ENCODE measurements around the gene PCGF5.
"Not testable (repeated sequence)": the region's sequence is repeated elsewhere in the genome, so short reads cannot be mapped to it uniquely, and the experiment has no call there.

PCGF5 gene

GRCh38 chr10:91287912-91288311 is 67.4 kb downstream of the PCGF5 start:
- no peak for DNase-seq

GRCh38 chr10:91289305-91289704 is 68.8 kb downstream of the PCGF5 start:
- DNase-seq, result no peak

- no peak for DNase-seq
Observed at GRCh38 chr10:91290607-91291006, 70.1 kb downstream of the PCGF5 start.

- DNase-seq, result no peak
Observed at GRCh38 chr10:91294134-91294906, 73.9 kb downstream of the PCGF5 start.

GRCh38 chr10:91295346-91295745 is 74.9 kb downstream of the PCGF5 start:
- no peak for DNase-seq

DNA sequence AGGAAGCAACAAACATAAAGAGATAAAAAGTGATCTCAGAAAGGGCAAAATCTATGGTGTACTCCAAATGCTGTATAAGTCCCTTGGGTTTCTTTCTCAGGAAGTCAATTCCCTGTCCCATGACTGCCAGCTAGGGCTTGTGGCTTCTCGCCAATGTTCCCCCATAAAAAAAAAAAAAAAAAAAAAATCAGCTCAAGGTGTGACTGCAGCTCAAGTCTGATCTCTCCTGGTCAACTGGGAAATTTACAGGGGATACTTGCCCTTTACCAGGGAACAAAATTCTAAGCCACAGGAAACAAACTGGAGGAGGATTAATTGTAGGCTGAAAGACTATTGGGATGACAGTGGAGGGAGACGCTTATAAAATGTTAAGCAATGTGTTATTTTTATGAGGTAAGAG is 76.0 kb downstream of the PCGF5 start:
- no peak for DNase-seq

DNA sequence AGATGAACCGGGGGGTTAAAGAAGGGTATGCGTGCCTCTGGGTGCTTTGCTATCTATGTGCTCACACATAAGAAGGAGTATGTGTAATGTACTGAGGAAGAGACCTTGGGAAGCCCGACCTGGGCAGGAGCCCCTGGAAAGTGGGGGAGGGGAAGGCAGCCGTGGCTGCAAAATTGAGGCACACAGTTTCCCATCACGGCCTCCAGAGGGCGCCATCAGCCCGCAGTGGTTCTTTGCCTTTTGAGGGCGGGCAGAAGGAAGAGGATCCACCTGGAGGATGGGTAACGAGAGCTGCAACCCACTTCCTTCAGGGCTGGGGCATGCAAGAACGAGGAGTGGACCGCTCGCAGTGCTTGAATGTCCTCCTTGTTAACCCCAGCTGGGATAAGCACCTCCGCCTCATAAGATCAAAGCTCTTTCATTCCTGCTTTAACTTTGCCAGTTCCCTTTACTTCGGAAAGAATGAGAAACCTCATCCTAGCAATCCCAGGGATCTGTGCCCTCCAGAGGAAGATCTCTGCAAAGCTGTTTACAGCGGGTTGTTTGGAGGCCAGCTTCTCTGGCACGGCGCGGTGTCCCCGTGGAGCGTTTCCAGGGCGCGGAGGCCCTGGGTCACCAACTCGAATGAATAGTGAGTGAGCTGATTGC is 77.9 kb downstream of the PCGF5 start:
- DNase-seq, result peak; percentile 43

GRCh38 chr10:91299999-91300575 is 79.6 kb downstream of the PCGF5 start:
- no peak for DNase-seq

DNA sequence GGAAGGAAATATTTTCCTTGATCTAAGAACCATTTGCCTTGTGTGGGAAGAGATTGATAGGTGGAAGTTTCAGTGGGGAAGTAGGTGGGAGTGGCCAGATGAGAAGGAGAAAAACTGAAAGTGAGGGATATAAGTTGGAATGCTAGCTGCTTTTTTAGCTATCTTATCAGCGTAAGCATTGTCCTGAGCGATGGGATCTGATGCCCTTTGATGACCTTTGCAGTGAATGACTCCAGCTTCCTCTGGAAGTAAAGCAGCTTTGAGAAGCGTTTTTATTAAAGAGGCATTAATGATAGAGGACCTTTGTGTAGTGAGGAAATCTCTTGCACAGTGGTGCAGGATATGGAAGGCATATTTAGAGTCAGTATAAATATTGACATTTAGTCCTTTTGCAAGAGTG is 82.5 kb downstream of the PCGF5 start:
- DNase-seq, result not testable (repeated sequence)

GRCh38 chr10:91305979-91306378 is 85.5 kb downstream of the PCGF5 start:
- not testable (repeated sequence) for DNase-seq

DNA sequence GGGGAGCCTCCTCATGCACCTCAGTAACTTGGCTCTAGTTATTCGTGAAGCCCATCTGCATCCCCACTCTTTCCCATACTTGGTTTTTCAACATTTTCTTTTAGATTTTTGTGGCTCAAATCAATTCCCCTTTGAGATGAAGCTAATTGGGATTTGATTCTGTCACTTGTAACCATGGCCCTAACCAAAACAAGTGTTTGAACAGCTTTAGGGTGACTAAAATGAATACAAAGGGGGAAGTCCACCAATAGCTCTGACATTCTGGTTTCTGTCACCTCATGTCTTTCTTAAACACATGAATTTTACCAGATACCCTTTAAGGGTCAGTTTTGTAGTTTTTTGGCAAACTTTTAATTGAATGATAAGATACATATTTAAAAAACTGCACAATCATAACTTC is 87.0 kb downstream of the PCGF5 start:
- no peak for DNase-seq

DNA sequence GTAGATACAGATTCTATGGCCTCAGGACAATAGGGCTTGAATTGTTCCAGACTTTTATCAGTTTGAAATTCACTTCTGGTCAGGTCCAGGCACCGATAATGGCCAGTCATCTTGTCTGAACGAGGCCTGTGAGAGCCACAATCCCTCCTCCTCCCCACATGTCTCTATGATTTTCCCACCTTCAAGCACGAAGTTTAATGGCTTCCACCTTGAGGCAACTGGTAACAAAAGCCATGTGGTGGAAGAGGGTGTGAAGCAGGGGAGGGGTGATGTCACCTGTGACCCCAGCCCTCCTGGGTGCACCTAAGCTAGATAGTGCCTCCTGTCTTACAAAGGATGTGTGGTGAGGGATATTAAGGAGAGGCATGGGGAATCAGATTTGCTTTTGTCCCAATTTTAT is 89.2 kb downstream of the PCGF5 start:
- DNase-seq, result no peak

DNA sequence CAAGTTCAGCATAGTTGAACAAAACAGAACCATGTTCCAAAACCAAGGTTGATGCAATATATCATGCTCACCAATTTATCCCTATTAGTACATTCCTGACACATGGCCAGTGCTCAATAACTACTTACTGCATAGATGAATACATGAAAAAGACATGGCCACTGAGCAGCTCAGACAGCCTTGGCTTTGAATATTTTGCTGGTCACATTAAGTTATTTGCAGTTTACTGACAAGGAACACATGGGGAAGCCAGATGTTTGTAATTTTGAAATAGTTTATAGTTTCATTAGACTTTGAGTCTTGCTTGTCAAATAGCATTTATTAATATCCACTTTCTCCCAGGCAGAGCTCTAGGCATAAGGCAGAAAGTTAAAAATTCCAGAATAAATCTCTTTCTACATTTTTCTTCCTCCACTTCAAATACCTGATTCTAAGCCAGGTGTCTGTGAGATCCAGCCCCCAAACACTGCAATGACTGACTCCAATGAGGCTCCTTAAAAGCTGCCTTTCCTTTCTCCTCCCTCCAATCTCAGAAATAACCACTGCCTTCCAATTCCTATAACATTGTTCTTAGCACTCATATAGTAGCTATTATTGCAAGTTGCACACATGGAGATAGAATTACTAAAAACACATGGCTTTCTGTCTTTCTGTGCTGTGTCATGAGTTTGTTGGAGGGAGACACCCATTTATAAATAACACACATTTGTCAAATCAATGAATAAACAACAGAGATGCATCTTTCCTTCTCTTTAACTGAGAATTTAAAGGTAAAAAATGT is 91.3 kb downstream of the PCGF5 start:
- no peak for DNase-seq

GRCh38 chr10:91312382-91312733 is 91.9 kb downstream of the PCGF5 start:
- no peak for DNase-seq

- DNase-seq, result no peak
Observed at GRCh38 chr10:91313796-91314485, 93.5 kb downstream of the PCGF5 start.

DNA sequence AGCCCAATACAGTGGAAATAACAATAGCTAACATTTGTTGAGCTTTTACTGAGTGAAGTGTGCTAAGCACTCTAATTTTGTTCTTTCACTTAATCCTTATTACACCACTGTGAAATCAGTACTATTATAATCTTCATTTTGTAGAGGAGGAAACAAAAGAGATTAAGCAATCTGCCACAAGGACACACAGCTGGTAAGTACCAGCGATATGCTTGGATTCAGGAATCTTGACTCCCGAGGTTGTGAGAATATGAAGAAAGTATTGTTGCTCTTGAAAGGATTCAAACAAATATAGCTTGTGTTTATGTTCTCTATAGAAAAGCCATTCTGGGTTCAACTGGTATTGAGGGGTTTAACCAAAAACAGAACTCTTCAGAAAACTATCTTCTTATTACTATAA is 96.0 kb downstream of the PCGF5 start:
- DNase-seq, result no peak

DNA sequence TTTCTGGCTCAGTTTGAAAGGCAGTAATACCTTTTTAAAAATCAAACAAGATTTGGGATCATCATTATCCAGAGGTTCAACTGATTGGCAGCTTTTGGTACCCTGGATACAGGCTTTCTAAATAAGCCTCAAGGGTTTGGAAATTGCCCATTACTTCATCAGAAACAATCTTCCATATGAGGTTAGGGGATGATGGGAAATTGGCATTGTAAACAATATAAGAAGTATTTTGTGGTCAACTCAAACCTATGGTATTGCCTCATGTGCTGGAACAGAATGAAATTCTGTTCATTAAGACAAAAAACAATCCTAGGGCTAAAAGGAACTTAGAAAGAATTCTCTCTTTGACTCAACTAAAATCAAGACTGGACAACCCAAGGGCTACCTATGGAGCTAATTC is 97.1 kb downstream of the PCGF5 start:
- no peak for DNase-seq

- no peak for DNase-seq
Observed at GRCh38 chr10:91319336-91319735, 98.9 kb downstream of the PCGF5 start.

DNA sequence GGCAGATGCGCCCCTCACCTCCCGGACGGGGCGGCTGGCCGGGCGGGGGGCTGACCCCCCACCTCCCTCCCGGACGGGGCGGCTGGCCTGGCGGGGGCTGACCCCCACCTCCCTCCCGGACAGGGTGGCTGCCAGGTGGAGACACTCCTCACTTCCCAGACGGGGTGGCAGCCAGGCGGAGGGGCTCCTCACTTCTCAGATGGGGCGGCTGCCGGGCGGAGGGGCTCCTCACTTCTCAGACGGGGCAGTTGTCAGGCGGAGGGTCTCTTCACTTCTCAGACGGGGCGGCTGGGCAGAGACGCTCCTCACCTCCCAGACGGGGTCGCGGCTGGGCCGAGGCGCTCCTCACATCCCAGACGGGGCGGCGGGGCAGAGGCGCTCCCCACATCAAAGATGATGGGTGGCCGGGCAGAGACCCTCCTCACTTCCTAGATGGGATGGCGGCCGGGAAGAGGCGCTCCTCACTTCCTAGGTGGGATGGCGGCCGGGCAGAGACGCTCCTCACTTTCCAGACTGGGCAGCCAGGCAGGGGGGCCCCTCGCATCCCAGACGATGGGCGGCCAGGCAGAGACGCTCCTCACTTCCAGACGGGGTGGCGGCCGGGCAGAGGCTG is 102.9 kb downstream of the PCGF5 start:
- not testable (repeated sequence) for DNase-seq

DNA sequence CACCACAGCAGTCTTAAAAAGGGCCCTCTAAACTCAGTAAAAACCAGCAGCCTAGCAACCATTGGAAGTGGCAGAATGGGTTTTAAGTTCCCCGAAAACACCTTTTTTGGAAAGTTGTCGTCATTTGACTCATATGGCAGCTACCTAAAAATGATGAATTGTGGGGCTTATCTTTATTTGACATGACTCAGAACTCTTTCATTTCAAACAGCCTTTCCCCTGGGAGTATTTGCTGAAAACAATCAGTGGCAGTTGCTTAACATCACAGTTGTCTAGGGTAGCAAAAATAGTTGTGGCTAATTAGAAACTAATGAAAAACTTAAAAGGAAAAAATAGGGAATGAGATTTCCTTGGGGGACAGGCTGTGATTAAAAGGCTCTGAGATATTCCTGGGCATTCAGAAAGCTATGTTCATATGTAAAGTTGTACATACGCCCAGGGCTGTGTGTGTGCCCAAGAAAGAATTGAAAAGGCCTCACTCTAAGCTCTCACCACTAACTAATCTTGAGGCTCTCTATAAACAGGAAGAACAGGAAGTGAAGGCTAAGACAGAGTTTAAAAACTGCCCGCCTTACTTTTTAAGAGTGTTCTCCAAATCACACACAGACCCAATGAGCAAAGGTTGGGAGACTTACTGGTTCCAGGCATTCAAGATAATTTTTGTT is 108.0 kb downstream of the PCGF5 start:
- no peak for DNase-seq

Data from inflammatory macrophage treated with lipopolysaccharide for 4 hours (primary cell).